ENCODE data around the gene SCGB1D2.
"Not testable (repeated sequence)": the region's sequence is repeated elsewhere in the genome, so short reads cannot be mapped to it uniquely, and the experiment has no call there.

SCGB1D2 gene

GRCh38 chr11:62242021-62242420 is at the start of gene SCGB1D2:
SCGB1D2 (plus strand) TSS chr11:62242239; CDS start chr11:62242308, 69 bp downstream.
- no peaks in the 10 kb centered on the region for H3K79me2 ChIP-seq (ENCODE audit: control insufficient read depth, insufficient read depth, low read length, unreplicated experiment)
- H3K4me1 ChIP-seq (ENCODE audit: control insufficient read depth, insufficient read depth, low read length, unreplicated experiment) = no peaks in the 10 kb centered on the region
- no peak within 1 kb of the TSS for H2AFZ ChIP-seq (ENCODE audit: low read length, unreplicated experiment)
- H3K27ac ChIP-seq (ENCODE audit: low read depth, low read length) = no peak within 1 kb of the TSS
- no peaks in the 10 kb centered on the region for H3K36me3 ChIP-seq (ENCODE audit: insufficient read depth, low read length)
- peaks cover 77% of the 10 kb centered on the region for H3K27me3 ChIP-seq (ENCODE audit: insufficient read depth, low read length)
- no peak within 1 kb of the TSS for H3K4me3 ChIP-seq (ENCODE audit: low read depth, low read length)

- no peaks in the 10 kb centered on the region for H3K4me1 ChIP-seq (ENCODE audit: control insufficient read depth, insufficient read depth, low read length, unreplicated experiment)
- no peak overlapping the region for H3K4me3 ChIP-seq (ENCODE audit: low read depth, low read length)
- peaks cover 79% of the 10 kb centered on the region for H3K27me3 ChIP-seq (ENCODE audit: insufficient read depth, low read length)
- H2AFZ ChIP-seq (ENCODE audit: low read length, unreplicated experiment) = no peak overlapping the region
- H3K36me3 ChIP-seq (ENCODE audit: insufficient read depth, low read length) = no peaks in the 10 kb centered on the region
- H3K27ac ChIP-seq (ENCODE audit: low read depth, low read length) = no peak overlapping the region
- H3K79me2 ChIP-seq (ENCODE audit: control insufficient read depth, insufficient read depth, low read length, unreplicated experiment) = no peaks in the 10 kb centered on the region
Observed at GRCh38 chr11:62193952-62194351, 48.1 kb upstream of the SCGB1D2 start.

- not testable (repeated sequence) for H3K79me2 ChIP-seq (ENCODE audit: control insufficient read depth, insufficient read depth, low read length, unreplicated experiment); H3K4me1 ChIP-seq (ENCODE audit: control insufficient read depth, insufficient read depth, low read length, unreplicated experiment); H3K36me3 ChIP-seq (ENCODE audit: insufficient read depth, low read length); H2AFZ ChIP-seq (ENCODE audit: low read length, unreplicated experiment); H3K27ac ChIP-seq (ENCODE audit: low read depth, low read length); H3K4me3 ChIP-seq (ENCODE audit: low read depth, low read length)
- peaks cover 79% of the 10 kb centered on the region for H3K27me3 ChIP-seq (ENCODE audit: insufficient read depth, low read length)
Observed at GRCh38 chr11:62195010-62195409, 47.0 kb upstream of the SCGB1D2 start.

- Histone ChIP-seq H3K27me3 (ENCODE audit: insufficient read depth, low read length) (peaks cover 79% of the 10 kb centered on the region), H2AFZ (ENCODE audit: low read length, unreplicated experiment) (no peak overlapping the region)
Observed at GRCh38 chr11:62195945-62196344, 46.1 kb upstream of the SCGB1D2 start.

GRCh38 chr11:62197400-62197799 is 44.6 kb upstream of the SCGB1D2 start:
- H3K27ac ChIP-seq (ENCODE audit: low read depth, low read length); H3K36me3 ChIP-seq (ENCODE audit: insufficient read depth, low read length); H2AFZ ChIP-seq (ENCODE audit: low read length, unreplicated experiment); H3K79me2 ChIP-seq (ENCODE audit: control insufficient read depth, insufficient read depth, low read length, unreplicated experiment); H3K4me1 ChIP-seq (ENCODE audit: control insufficient read depth, insufficient read depth, low read length, unreplicated experiment); H3K4me3 ChIP-seq (ENCODE audit: low read depth, low read length): not testable (repeated sequence)
- H3K27me3 ChIP-seq (ENCODE audit: insufficient read depth, low read length) = peaks cover 77% of the 10 kb centered on the region

More at GRCh38 chr11:62195945-62196344, 46.1 kb upstream of the SCGB1D2 start:
- no peak overlapping the region for H3K27ac ChIP-seq (ENCODE audit: low read depth, low read length)
- H3K79me2 ChIP-seq (ENCODE audit: control insufficient read depth, insufficient read depth, low read length, unreplicated experiment) = no peaks in the 10 kb centered on the region
- H3K4me1 ChIP-seq (ENCODE audit: control insufficient read depth, insufficient read depth, low read length, unreplicated experiment) = no peaks in the 10 kb centered on the region
- no peaks in the 10 kb centered on the region for H3K36me3 ChIP-seq (ENCODE audit: insufficient read depth, low read length)
- no peak overlapping the region for H3K4me3 ChIP-seq (ENCODE audit: low read depth, low read length)

GRCh38 chr11:62201376-62201775 is 40.7 kb upstream of the SCGB1D2 start:
- Histone ChIP-seq H3K4me3 (ENCODE audit: low read depth, low read length) (no peak overlapping the region), H2AFZ (ENCODE audit: low read length, unreplicated experiment) (no peak overlapping the region), H3K4me1 (ENCODE audit: control insufficient read depth, insufficient read depth, low read length, unreplicated experiment) (no peaks in the 10 kb centered on the region), H3K27ac (ENCODE audit: low read depth, low read length) (no peak overlapping the region), H3K79me2 (ENCODE audit: control insufficient read depth, insufficient read depth, low read length, unreplicated experiment) (no peaks in the 10 kb centered on the region), H3K36me3 (ENCODE audit: insufficient read depth, low read length) (no peaks in the 10 kb centered on the region), H3K27me3 (ENCODE audit: insufficient read depth, low read length) (peaks cover 83% of the 10 kb centered on the region)

- peaks cover 75% of the 10 kb centered on the region for H3K27me3 ChIP-seq (ENCODE audit: insufficient read depth, low read length)
- no peaks in the 10 kb centered on the region for H3K4me1 ChIP-seq (ENCODE audit: control insufficient read depth, insufficient read depth, low read length, unreplicated experiment)
- H3K36me3 ChIP-seq (ENCODE audit: insufficient read depth, low read length) = no peaks in the 10 kb centered on the region
- H2AFZ ChIP-seq (ENCODE audit: low read length, unreplicated experiment) = no peak overlapping the region
- no peak overlapping the region for H3K27ac ChIP-seq (ENCODE audit: low read depth, low read length)
- H3K4me3 ChIP-seq (ENCODE audit: low read depth, low read length) = no peak overlapping the region
- H3K79me2 ChIP-seq (ENCODE audit: control insufficient read depth, insufficient read depth, low read length, unreplicated experiment) = no peaks in the 10 kb centered on the region
Observed at GRCh38 chr11:62202910-62203309, 39.1 kb upstream of the SCGB1D2 start.

- Histone ChIP-seq H3K36me3 (ENCODE audit: insufficient read depth, low read length) (no peaks in the 10 kb centered on the region), H3K27ac (ENCODE audit: low read depth, low read length) (no peak overlapping the region), H2AFZ (ENCODE audit: low read length, unreplicated experiment) (no peak overlapping the region), H3K27me3 (ENCODE audit: insufficient read depth, low read length) (peaks cover 71% of the 10 kb centered on the region), H3K4me1 (ENCODE audit: control insufficient read depth, insufficient read depth, low read length, unreplicated experiment) (no peaks in the 10 kb centered on the region), H3K79me2 (ENCODE audit: control insufficient read depth, insufficient read depth, low read length, unreplicated experiment) (no peaks in the 10 kb centered on the region), H3K4me3 (ENCODE audit: low read depth, low read length) (no peak overlapping the region)
Observed at GRCh38 chr11:62204430-62204829, 37.6 kb upstream of the SCGB1D2 start.

- no peaks in the 10 kb centered on the region for H3K4me1 ChIP-seq (ENCODE audit: control insufficient read depth, insufficient read depth, low read length, unreplicated experiment)
- peaks cover 69% of the 10 kb centered on the region for H3K27me3 ChIP-seq (ENCODE audit: insufficient read depth, low read length)
- H2AFZ ChIP-seq (ENCODE audit: low read length, unreplicated experiment) = no peak overlapping the region
- H3K79me2 ChIP-seq (ENCODE audit: control insufficient read depth, insufficient read depth, low read length, unreplicated experiment) = no peaks in the 10 kb centered on the region
- H3K27ac ChIP-seq (ENCODE audit: low read depth, low read length) = no peak overlapping the region
- no peaks in the 10 kb centered on the region for H3K36me3 ChIP-seq (ENCODE audit: insufficient read depth, low read length)
- no peak overlapping the region for H3K4me3 ChIP-seq (ENCODE audit: low read depth, low read length)
Observed at GRCh38 chr11:62205441-62205840, 36.6 kb upstream of the SCGB1D2 start.

GRCh38 chr11:62206276-62207066 is 35.6 kb upstream of the SCGB1D2 start:
- H3K27me3 ChIP-seq (ENCODE audit: insufficient read depth, low read length) = peaks cover 62% of the 10 kb centered on the region
- not testable (repeated sequence) for H3K4me3 ChIP-seq (ENCODE audit: low read depth, low read length)

GRCh38 chr11:62208785-62209144 is 33.3 kb upstream of the SCGB1D2 start:
- no peak overlapping the region for H2AFZ ChIP-seq (ENCODE audit: low read length, unreplicated experiment)
- no peaks in the 10 kb centered on the region for H3K36me3 ChIP-seq (ENCODE audit: insufficient read depth, low read length)
- no peaks in the 10 kb centered on the region for H3K4me1 ChIP-seq (ENCODE audit: control insufficient read depth, insufficient read depth, low read length, unreplicated experiment)
- H3K27ac ChIP-seq (ENCODE audit: low read depth, low read length) = no peak overlapping the region
- peaks cover 41% of the 10 kb centered on the region for H3K27me3 ChIP-seq (ENCODE audit: insufficient read depth, low read length)
- H3K79me2 ChIP-seq (ENCODE audit: control insufficient read depth, insufficient read depth, low read length, unreplicated experiment) = no peaks in the 10 kb centered on the region
- H3K4me3 ChIP-seq (ENCODE audit: low read depth, low read length) = no peak overlapping the region

More at GRCh38 chr11:62206276-62207066, 35.6 kb upstream of the SCGB1D2 start:
- H3K79me2 ChIP-seq (ENCODE audit: control insufficient read depth, insufficient read depth, low read length, unreplicated experiment); H2AFZ ChIP-seq (ENCODE audit: low read length, unreplicated experiment); H3K4me1 ChIP-seq (ENCODE audit: control insufficient read depth, insufficient read depth, low read length, unreplicated experiment); H3K36me3 ChIP-seq (ENCODE audit: insufficient read depth, low read length); H3K27ac ChIP-seq (ENCODE audit: low read depth, low read length): not testable (repeated sequence)
